ENCODE data around the gene RTN4.

The RTN4 gene

DNA sequence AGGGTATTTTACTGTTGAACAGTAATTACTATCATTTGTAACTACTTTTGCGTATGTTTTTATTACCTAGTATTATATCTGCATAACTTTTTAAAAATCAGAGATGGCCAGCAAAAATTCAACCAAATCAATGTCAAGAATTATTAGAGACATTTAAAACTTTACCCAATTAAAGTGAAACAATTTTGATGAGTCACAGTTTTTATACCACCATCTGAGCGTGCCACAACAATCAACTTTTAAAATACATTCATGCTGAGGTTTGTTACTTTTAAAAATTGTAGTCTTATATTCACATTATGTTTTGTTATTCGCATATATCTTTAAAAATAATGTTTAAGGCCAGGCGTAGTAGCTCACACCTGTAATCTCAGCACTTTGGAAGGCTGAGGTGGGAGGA lies 114.9 kb downstream of the RTN4 start:
- H3K9ac ChIP-seq (ENCODE audit: low read depth in 1 of 2, low read length in 2 of 2): no peak overlapping the region
- H3K27ac ChIP-seq (ENCODE audit: low read depth in 2 of 2, low read length in 2 of 2): no peak overlapping the region
- no peaks in the 10 kb centered on the region for H3K27me3 ChIP-seq (ENCODE audit: control insufficient read depth in 2 of 2, insufficient read depth in 2 of 2, low read length in 2 of 2)
- no peak overlapping the region for H3K4me3 ChIP-seq (ENCODE audit: low read length in 2 of 2)
- H3K4me1 ChIP-seq (ENCODE audit: control insufficient read depth in 2 of 2, insufficient read depth in 2 of 2, low read length in 2 of 2): no peaks in the 10 kb centered on the region
- H3K9me3 ChIP-seq (ENCODE audit: control insufficient read depth in 2 of 2, low read length in 2 of 2): peaks cover 0 to 3% of the 10 kb centered on the region in 2 donors
- no peaks in the 10 kb centered on the region for H3K36me3 ChIP-seq (ENCODE audit: control insufficient read depth in 2 of 2, insufficient read depth in 2 of 2, low read length in 2 of 2)

DNA sequence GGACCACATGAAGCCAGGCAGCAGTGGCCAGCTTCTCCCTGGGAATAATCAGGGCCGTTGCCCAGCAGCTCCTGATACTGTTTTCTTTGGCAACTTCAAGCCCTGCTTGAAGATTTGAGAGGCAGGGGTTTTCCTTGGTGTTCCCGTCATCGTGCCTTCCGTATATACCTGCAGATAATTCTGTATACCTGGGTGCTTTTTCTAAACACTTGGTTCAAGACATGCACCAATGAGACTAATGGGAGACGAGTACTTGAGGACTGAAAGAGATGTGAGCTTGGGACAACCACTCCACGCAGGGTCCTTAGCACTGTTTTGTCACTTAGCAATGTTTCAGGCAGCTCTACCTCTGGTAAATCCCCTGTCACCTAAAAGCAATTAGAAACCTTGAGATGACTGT lies 118.8 kb downstream of the RTN4 start:
- Histone ChIP-seq H3K27ac (ENCODE audit: low read depth in 2 of 2, low read length in 2 of 2) (no peak overlapping the region), H3K27me3 (ENCODE audit: control insufficient read depth in 2 of 2, insufficient read depth in 2 of 2, low read length in 2 of 2) (no peaks in the 10 kb centered on the region), H3K4me1 (ENCODE audit: control insufficient read depth in 2 of 2, insufficient read depth in 2 of 2, low read length in 2 of 2) (no peaks in the 10 kb centered on the region), H3K36me3 (ENCODE audit: control insufficient read depth in 2 of 2, insufficient read depth in 2 of 2, low read length in 2 of 2) (no peaks in the 10 kb centered on the region), H3K9ac (ENCODE audit: low read depth in 1 of 2, low read length in 2 of 2) (no peak overlapping the region), H3K9me3 (ENCODE audit: control insufficient read depth in 2 of 2, low read length in 2 of 2) (no peaks in the 10 kb centered on the region), H3K4me3 (ENCODE audit: low read length in 2 of 2) (no peak overlapping the region)

DNA sequence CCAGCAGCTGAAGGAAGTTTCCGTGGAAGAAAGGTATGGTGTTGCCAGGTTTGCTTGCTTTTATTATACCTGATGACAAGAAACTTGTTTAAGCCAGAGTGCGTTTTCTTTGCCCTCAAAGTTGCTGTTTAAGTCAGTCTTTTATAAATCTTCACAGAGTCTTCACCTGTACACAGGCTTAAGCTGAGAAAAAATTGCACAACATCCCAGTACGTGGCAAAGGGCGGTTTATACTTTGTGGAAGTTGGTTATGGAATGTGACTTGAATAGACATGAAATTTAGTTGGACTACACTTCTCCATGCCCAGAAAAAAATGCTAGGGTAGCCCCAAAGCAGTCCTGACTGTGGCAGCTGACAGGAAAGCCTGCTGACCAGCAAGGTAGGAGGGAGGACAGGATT lies 121.5 kb downstream of the RTN4 start:
- no peak overlapping the region for H3K9ac ChIP-seq (ENCODE audit: low read depth in 1 of 2, low read length in 2 of 2)
- H3K27ac ChIP-seq (ENCODE audit: low read depth in 2 of 2, low read length in 2 of 2): no peak overlapping the region
- no peaks in the 10 kb centered on the region for H3K9me3 ChIP-seq (ENCODE audit: control insufficient read depth in 2 of 2, low read length in 2 of 2)
- H3K27me3 ChIP-seq (ENCODE audit: control insufficient read depth in 2 of 2, insufficient read depth in 2 of 2, low read length in 2 of 2): no peaks in the 10 kb centered on the region
- no peak overlapping the region for H3K4me3 ChIP-seq (ENCODE audit: low read length in 2 of 2)
- no peaks in the 10 kb centered on the region for H3K4me1 ChIP-seq (ENCODE audit: control insufficient read depth in 2 of 2, insufficient read depth in 2 of 2, low read length in 2 of 2)
- H3K36me3 ChIP-seq (ENCODE audit: control insufficient read depth in 2 of 2, insufficient read depth in 2 of 2, low read length in 2 of 2): no peaks in the 10 kb centered on the region

DNA sequence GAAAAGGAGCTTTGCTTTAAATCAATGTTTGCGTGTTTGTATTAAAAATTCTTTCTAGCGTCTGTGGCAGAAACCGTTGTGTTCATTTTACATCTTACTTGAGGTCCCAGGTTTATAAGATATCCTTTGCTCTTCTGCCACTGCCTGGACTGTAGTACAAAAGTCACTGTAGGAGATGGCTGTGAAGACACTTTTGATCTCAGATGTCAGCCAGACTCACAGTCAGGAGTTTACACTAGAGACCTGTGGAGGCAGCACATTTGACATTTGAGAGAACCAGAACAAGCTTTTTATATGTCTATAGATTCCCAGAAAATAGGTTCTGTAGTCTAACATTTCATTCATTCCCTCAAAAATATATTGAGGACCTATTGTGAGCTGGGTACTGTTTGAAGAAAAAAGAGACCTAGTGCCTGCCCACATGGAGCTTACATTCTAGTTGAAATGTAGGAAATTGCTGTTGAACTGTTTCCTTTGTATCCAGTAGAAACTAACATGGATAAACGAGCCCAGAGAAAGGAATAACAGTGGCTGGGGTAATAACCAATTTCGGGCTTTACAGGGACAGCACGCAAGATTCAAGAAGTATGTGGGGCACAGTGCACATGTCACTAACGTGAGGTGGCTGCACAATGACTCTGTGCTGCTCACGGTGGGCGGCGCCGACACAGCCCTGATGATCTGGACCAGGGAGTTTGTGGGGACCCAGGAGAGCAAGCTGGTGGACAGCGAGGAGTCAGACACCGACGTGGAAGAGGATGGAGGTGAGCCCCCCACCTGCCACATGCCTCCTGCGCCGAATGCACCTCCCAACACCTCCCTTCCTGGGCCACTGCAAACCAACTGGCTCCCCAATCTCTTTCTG lies 122.3 kb downstream of the RTN4 start:
- no peaks in the 10 kb centered on the region for H3K27me3 ChIP-seq (ENCODE audit: control insufficient read depth in 2 of 2, insufficient read depth in 2 of 2, low read length in 2 of 2)
- H3K4me3 ChIP-seq (ENCODE audit: low read length in 2 of 2): no peak overlapping the region
- H3K27ac ChIP-seq (ENCODE audit: low read depth in 2 of 2, low read length in 2 of 2): no peak overlapping the region
- H3K36me3 ChIP-seq (ENCODE audit: control insufficient read depth in 2 of 2, insufficient read depth in 2 of 2, low read length in 2 of 2): no peaks in the 10 kb centered on the region
- no peaks in the 10 kb centered on the region for H3K4me1 ChIP-seq (ENCODE audit: control insufficient read depth in 2 of 2, insufficient read depth in 2 of 2, low read length in 2 of 2)
- H3K9me3 ChIP-seq (ENCODE audit: control insufficient read depth in 2 of 2, low read length in 2 of 2): no peaks in the 10 kb centered on the region
- H3K9ac ChIP-seq (ENCODE audit: low read depth in 1 of 2, low read length in 2 of 2): no peak overlapping the region

DNA sequence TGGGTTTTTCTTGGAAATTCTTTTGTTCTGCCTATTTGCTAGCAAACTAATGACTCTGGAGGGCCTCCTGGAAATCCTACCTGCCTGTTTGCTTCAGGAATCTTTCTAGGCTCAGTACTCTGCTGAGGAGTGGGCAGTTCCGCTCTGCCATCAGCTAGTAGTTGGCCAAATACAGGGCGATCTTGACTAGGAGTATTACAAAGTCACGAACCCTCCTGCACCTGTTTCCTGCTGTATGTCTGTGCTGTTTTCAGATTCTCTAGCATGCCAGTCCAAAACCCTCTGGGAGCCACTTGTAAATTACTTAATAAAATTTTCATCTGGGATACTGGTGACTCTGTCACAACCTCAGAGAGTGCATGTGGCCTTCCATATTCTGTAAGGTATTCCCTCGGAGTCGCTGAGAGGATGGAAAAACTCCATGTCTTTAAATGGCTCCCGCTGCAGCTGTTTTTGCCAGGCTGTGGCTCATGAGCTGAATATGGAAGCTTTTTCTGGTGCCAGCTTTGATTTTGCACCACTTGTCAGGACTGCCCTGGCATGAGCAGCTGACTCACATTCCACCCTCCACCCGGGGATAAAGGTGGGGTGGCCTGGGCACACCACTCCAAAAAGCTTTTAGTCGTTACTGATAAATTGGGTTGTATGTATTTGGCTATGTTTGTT lies 123.0 kb downstream of the RTN4 start:
- H3K27me3 ChIP-seq (ENCODE audit: control insufficient read depth in 2 of 2, insufficient read depth in 2 of 2, low read length in 2 of 2): no peaks in the 10 kb centered on the region
- no peak overlapping the region for H3K4me3 ChIP-seq (ENCODE audit: low read length in 2 of 2)
- H3K27ac ChIP-seq (ENCODE audit: low read depth in 2 of 2, low read length in 2 of 2): no peak overlapping the region
- H3K9me3 ChIP-seq (ENCODE audit: control insufficient read depth in 2 of 2, low read length in 2 of 2): no peaks in the 10 kb centered on the region
- no peaks in the 10 kb centered on the region for H3K36me3 ChIP-seq (ENCODE audit: control insufficient read depth in 2 of 2, insufficient read depth in 2 of 2, low read length in 2 of 2)
- no peaks in the 10 kb centered on the region for H3K4me1 ChIP-seq (ENCODE audit: control insufficient read depth in 2 of 2, insufficient read depth in 2 of 2, low read length in 2 of 2)
- no peak overlapping the region for H3K9ac ChIP-seq (ENCODE audit: low read depth in 1 of 2, low read length in 2 of 2)

DNA sequence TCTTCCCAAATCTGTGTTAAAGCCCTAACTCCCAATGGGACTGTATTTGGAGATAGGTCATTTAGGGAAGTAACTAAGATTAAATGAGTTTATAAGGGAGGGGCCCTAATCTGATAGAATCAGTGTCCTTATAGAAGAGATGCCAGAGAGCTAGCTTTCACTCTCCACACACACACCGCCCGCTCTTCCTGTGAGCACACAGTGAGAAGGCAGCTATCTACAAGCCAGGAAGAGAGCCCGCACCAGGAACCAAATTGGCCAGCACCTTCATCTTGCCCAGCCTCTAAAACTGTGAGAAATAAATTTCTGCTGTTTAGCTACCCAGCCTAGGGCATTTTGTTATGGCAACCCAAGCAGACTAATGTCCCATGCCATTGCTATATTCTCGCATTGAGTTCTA lies 125.2 kb downstream of the RTN4 start:
- Histone ChIP-seq H3K36me3 (ENCODE audit: control insufficient read depth in 2 of 2, insufficient read depth in 2 of 2, low read length in 2 of 2) (no peaks in the 10 kb centered on the region), H3K9ac (ENCODE audit: low read depth in 1 of 2, low read length in 2 of 2) (no peak overlapping the region), H3K4me1 (ENCODE audit: control insufficient read depth in 2 of 2, insufficient read depth in 2 of 2, low read length in 2 of 2) (no peaks in the 10 kb centered on the region), H3K9me3 (ENCODE audit: control insufficient read depth in 2 of 2, low read length in 2 of 2) (no peaks in the 10 kb centered on the region), H3K27me3 (ENCODE audit: control insufficient read depth in 2 of 2, insufficient read depth in 2 of 2, low read length in 2 of 2) (no peaks in the 10 kb centered on the region), H3K4me3 (ENCODE audit: low read length in 2 of 2) (no peak overlapping the region), H3K27ac (ENCODE audit: low read depth in 2 of 2, low read length in 2 of 2) (no peak overlapping the region)

DNA sequence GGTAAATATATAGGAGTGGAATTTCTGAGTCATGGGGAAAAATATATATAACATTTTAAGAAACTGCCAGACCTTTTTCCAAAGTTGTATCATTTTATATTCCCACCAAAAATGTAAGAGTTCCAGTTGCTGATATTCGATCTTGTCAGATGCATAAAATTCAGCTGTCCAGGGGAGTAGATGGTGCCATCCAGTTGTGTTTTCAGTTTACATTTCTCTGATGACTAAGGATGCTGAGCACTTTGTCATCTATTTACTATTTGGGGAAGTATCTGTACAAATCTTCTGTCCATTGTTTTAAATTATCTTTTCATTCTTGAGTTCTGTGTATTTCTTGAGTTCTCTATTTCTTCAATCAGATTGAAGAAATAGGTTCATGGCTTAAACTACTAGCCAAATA lies 126.1 kb downstream of the RTN4 start:
- H3K36me3 ChIP-seq (ENCODE audit: control insufficient read depth in 2 of 2, insufficient read depth in 2 of 2, low read length in 2 of 2): no peaks in the 10 kb centered on the region
- no peak overlapping the region for H3K27ac ChIP-seq (ENCODE audit: low read depth in 2 of 2, low read length in 2 of 2)

More for the DNA sequence above, 126.1 kb downstream of the RTN4 start:
- H3K4me3 ChIP-seq (ENCODE audit: low read length in 2 of 2): no peak overlapping the region
- no peaks in the 10 kb centered on the region for H3K27me3 ChIP-seq (ENCODE audit: control insufficient read depth in 2 of 2, insufficient read depth in 2 of 2, low read length in 2 of 2)
- no peaks in the 10 kb centered on the region for H3K9me3 ChIP-seq (ENCODE audit: control insufficient read depth in 2 of 2, low read length in 2 of 2)
- H3K4me1 ChIP-seq (ENCODE audit: control insufficient read depth in 2 of 2, insufficient read depth in 2 of 2, low read length in 2 of 2): no peaks in the 10 kb centered on the region
- H3K9ac ChIP-seq (ENCODE audit: low read depth in 1 of 2, low read length in 2 of 2): no peak overlapping the region
